ENCODE data around the gene SMIM12.

Gene SMIM12

GRCh38 chr1:34871443-34872132, 12.0 kb upstream of the SMIM12 start:
- Histone ChIP-seq H2AFZ (ENCODE audit: low read depth, low read length, severe bottlenecking) (no peak overlapping the region), H3K4me3 (ENCODE audit: insufficient read depth, low read length, poor library complexity, severe bottlenecking) (no peak overlapping the region), H3K9me2 (replicated peaks; ENCODE audit: insufficient read depth, low read length) (no peaks in the 10 kb centered on the region), H3K27me3 (ENCODE audit: low read length) (no peaks in the 10 kb centered on the region), H3K9me3 (ENCODE audit: insufficient read depth, low read length) (no peaks in the 10 kb centered on the region), H4K20me1 (ENCODE audit: low read depth, low read length) (no peaks in the 10 kb centered on the region), H3K79me2 (ENCODE audit: insufficient read depth, low read length) (no peaks in the 10 kb centered on the region), H3F3A (ENCODE audit: insufficient read depth) (no peaks in the 10 kb centered on the region), H3K27ac (ENCODE audit: low read depth, low read length) (no peak overlapping the region), H3K9ac (ENCODE audit: low read length) (no peak overlapping the region), H3K4me2 (ENCODE audit: low read depth, low read length, poor library complexity, severe bottlenecking) (no peak overlapping the region), H3K36me3 (ENCODE audit: low read length) (no peaks in the 10 kb centered on the region)
- TF ChIP-seq EZH2phosphoT487 (conservative IDR thresholded peaks at IDR 0.05; ENCODE audit: low read length) (no peak), CTCF (IDR thresholded peaks at IDR 0.05; ENCODE audit: insufficient read depth, low read length, poor library complexity, severe bottlenecking) (no peak)

- no peak overlapping the region for H3K9ac ChIP-seq (ENCODE audit: low read length)
Observed at GRCh38 chr1:34870395-34870794, 10.8 kb upstream of the SMIM12 start.

GRCh38 chr1:34869760-34870159, 10.2 kb upstream of the SMIM12 start:
- TF ChIP-seq CTCF (IDR thresholded peaks at IDR 0.05; ENCODE audit: insufficient read depth, low read length, poor library complexity, severe bottlenecking) = no peak
- TF ChIP-seq EZH2phosphoT487 (conservative IDR thresholded peaks at IDR 0.05; ENCODE audit: low read length) = no peak
- H4K20me1 ChIP-seq (ENCODE audit: low read depth, low read length) = no peaks in the 10 kb centered on the region
- no peaks in the 10 kb centered on the region for H3K79me2 ChIP-seq (ENCODE audit: insufficient read depth, low read length)
- no peaks in the 10 kb centered on the region for H3K36me3 ChIP-seq (ENCODE audit: low read length)
- no peak overlapping the region for H3K9ac ChIP-seq (ENCODE audit: low read length)
- no peak overlapping the region for H3K4me3 ChIP-seq (ENCODE audit: insufficient read depth, low read length, poor library complexity, severe bottlenecking)
- H3K9me3 ChIP-seq (ENCODE audit: insufficient read depth, low read length) = no peaks in the 10 kb centered on the region
- H3K9me2 ChIP-seq (replicated peaks; ENCODE audit: insufficient read depth, low read length) = no peaks in the 10 kb centered on the region
- H3K27me3 ChIP-seq (ENCODE audit: low read length) = no peaks in the 10 kb centered on the region
- H2AFZ ChIP-seq (ENCODE audit: low read depth, low read length, severe bottlenecking) = no peak overlapping the region
- no peak overlapping the region for H3K4me2 ChIP-seq (ENCODE audit: low read depth, low read length, poor library complexity, severe bottlenecking)
- no peaks in the 10 kb centered on the region for H3F3A ChIP-seq (ENCODE audit: insufficient read depth)
- H3K27ac ChIP-seq (ENCODE audit: low read depth, low read length) = no peak overlapping the region

More at GRCh38 chr1:34870395-34870794, 10.8 kb upstream of the SMIM12 start:
- no peak for TF ChIP-seq EZH2phosphoT487 (conservative IDR thresholded peaks at IDR 0.05; ENCODE audit: low read length)
- TF ChIP-seq CTCF (IDR thresholded peaks at IDR 0.05; ENCODE audit: insufficient read depth, low read length, poor library complexity, severe bottlenecking) = no peak
- H3K9me2 ChIP-seq (replicated peaks; ENCODE audit: insufficient read depth, low read length) = no peaks in the 10 kb centered on the region
- H3K79me2 ChIP-seq (ENCODE audit: insufficient read depth, low read length) = no peaks in the 10 kb centered on the region
- H3K4me3 ChIP-seq (ENCODE audit: insufficient read depth, low read length, poor library complexity, severe bottlenecking) = no peak overlapping the region
- no peaks in the 10 kb centered on the region for H3F3A ChIP-seq (ENCODE audit: insufficient read depth)
- no peaks in the 10 kb centered on the region for H3K36me3 ChIP-seq (ENCODE audit: low read length)
- H3K27ac ChIP-seq (ENCODE audit: low read depth, low read length) = no peak overlapping the region
- no peak overlapping the region for H2AFZ ChIP-seq (ENCODE audit: low read depth, low read length, severe bottlenecking)
- H4K20me1 ChIP-seq (ENCODE audit: low read depth, low read length) = no peaks in the 10 kb centered on the region
- H3K4me2 ChIP-seq (ENCODE audit: low read depth, low read length, poor library complexity, severe bottlenecking) = no peak overlapping the region
- no peaks in the 10 kb centered on the region for H3K9me3 ChIP-seq (ENCODE audit: insufficient read depth, low read length)
- H3K27me3 ChIP-seq (ENCODE audit: low read length) = no peaks in the 10 kb centered on the region
